CD14-positive monocyte (primary cell): ENCODE measurements around the gene SYNE2. TPM values are rescaled to one million over a fixed set of nuclear protein-coding genes. Genes with fewer than 3 reads are reported as not detected.

Source experiments
- DNase-seq, 3 donors: peaks; one replicate each; pipeline ENCODE4 v3.0.0-alpha.2; 2011 to 2022
- H2AFZ ChIP-seq: 2 replicates; pipeline ENCODE4 v1.6.0; 2012; ENCODE audit warnings: mild to moderate bottlenecking, low read depth, low read length, inconsistent platforms; ENCODE audit not compliant: insufficient read depth, poor library complexity, severe bottlenecking
- H3K27ac ChIP-seq, 2 donors: 1 replicate in 1 of 2; 2 replicates in 1 of 2; pipeline ENCODE4 v1.5.1; 2012 to 2013; ENCODE audit warnings: low read length in 2 of 2, control low read depth in 1 of 2, inconsistent platforms in 1 of 2, low read depth in 1 of 2, mild to moderate bottlenecking in 1 of 2
- H3K27me3 ChIP-seq, 2 donors: one replicate each; pipeline versions ENCODE4 v1.6.0 to v1.6.1; 2011 to 2013; ENCODE audit warnings: low read length in 2 of 2; ENCODE audit not compliant: control insufficient read depth in 2 of 2, insufficient read depth in 2 of 2
- H3K36me3 ChIP-seq, 2 donors: replicated peaks in 1 of 2; 1 replicate in 1 of 2; 2 replicates in 1 of 2; pipeline versions ENCODE4 v1.5.1 to v1.6.1; 2012 to 2013; ENCODE audit warnings: low read length in 2 of 2, control low read depth in 1 of 2, inconsistent platforms in 1 of 2, mild to moderate bottlenecking in 1 of 2; ENCODE audit not compliant: insufficient read depth in 2 of 2, control insufficient read depth in 1 of 2
- H3K4me1 ChIP-seq, 2 donors: 1 replicate in 1 of 2; 2 replicates in 1 of 2; pipeline versions ENCODE4 v1.5.1 to v1.6.1; 2012 to 2013; ENCODE audit warnings: low read length in 2 of 2, control low read depth in 1 of 2, inconsistent platforms in 1 of 2, mild to moderate bottlenecking in 1 of 2, moderate library complexity in 1 of 2; ENCODE audit not compliant: insufficient read depth in 2 of 2, control insufficient read depth in 1 of 2
- H3K4me2 ChIP-seq: replicated peaks from 2 replicates; pipeline ENCODE3; 2012; ENCODE audit warnings: low read length, moderate library complexity, mild to moderate bottlenecking; ENCODE audit not compliant: poor library complexity, severe bottlenecking; ENCODE audit errors: extremely low read depth
- H3K4me3 ChIP-seq, 3 experiments: fragments of 200-600 bp in 1 of 3; sonication (generic) in 1 of 3; replicated peaks in 1 of 3; 1 replicate in 2 of 3; 2 replicates in 1 of 3; pipeline ENCODE4 v1.5.1; 2011 to 2013; ENCODE audit warnings: low read length in 3 of 3, mild to moderate bottlenecking in 3 of 3, control low read depth in 2 of 3, low read depth in 2 of 3, inconsistent platforms in 1 of 3, moderate library complexity in 1 of 3
- H3K79me2 ChIP-seq: 2 replicates; pipeline ENCODE4 v1.6.0; 2012; ENCODE audit warnings: mild to moderate bottlenecking, control low read depth, inconsistent platforms, low read length, moderate library complexity; ENCODE audit not compliant: insufficient read depth
- H3K9ac ChIP-seq: 2 replicates; pipeline ENCODE4 v1.6.0; 2017; ENCODE audit warnings: low read length, mild to moderate bottlenecking; ENCODE audit not compliant: insufficient read depth, poor library complexity, severe bottlenecking
- H3K9me3 ChIP-seq, 2 donors: replicated peaks in 1 of 2; 1 replicate in 1 of 2; 2 replicates in 1 of 2; pipeline versions ENCODE4 v1.5.1 to v1.6.1; 2012 to 2013; ENCODE audit warnings: low read length in 2 of 2, control low read depth in 1 of 2; ENCODE audit not compliant: control insufficient read depth in 1 of 2, insufficient read depth in 1 of 2
- H4K20me1 ChIP-seq: 2 replicates; pipeline ENCODE4 v1.6.0; 2012; ENCODE audit warnings: mild to moderate bottlenecking, low read length, control low read depth, moderate library complexity; ENCODE audit not compliant: insufficient read depth
- H3K27ac Mint-ChIP-seq, 7 donors: one replicate each; pipeline ENCODE4 v1.8.0; 2020; ENCODE audit warnings: mild to moderate bottlenecking in 7 of 7, mixed read lengths in 7 of 7, moderate library complexity in 6 of 7, inconsistent platforms in 2 of 7
- H3K27me3 Mint-ChIP-seq, 3 donors: one replicate each; pipeline ENCODE4 v1.8.0; 2021 to 2022; ENCODE audit warnings: low read depth in 3 of 3, mild to moderate bottlenecking in 3 of 3, mixed read lengths in 3 of 3, moderate library complexity in 3 of 3, inconsistent platforms in 1 of 3
- H3K36me3 Mint-ChIP-seq, 2 donors: one replicate each; pipeline ENCODE4 v1.8.0; 2020; ENCODE audit warnings: mixed read lengths in 2 of 2, inconsistent platforms in 1 of 2, mild to moderate bottlenecking in 1 of 2
- H3K4me1 Mint-ChIP-seq: one replicate; pipeline ENCODE4 v1.8.0; 2020; ENCODE audit warnings: mild to moderate bottlenecking, mixed read lengths
- H3K4me3 Mint-ChIP-seq, 2 donors: one replicate each; pipeline ENCODE4 v1.8.0; 2020; ENCODE audit warnings: mild to moderate bottlenecking in 2 of 2, mixed read lengths in 2 of 2, moderate library complexity in 1 of 2
- H3K9me3 Mint-ChIP-seq, 7 donors: one replicate each; pipeline ENCODE4 v1.8.0; 2020 to 2022; ENCODE audit warnings: mixed read lengths in 7 of 7, mild to moderate bottlenecking in 6 of 7, moderate library complexity in 6 of 7, inconsistent platforms in 2 of 7
- WGBS: methylation state at CpG from one replicate; pipeline ENCODE4 v1.1.5; 2013; ENCODE audit warnings: missing lambda C conversion rate; ENCODE audit not compliant: insufficient coverage; 5-methylcytosine and 5-hydroxymethylcytosine counted together
- intact Hi-C, 2 donors: fragments of 100-400 bp; cut with micrococcal nuclease; formaldehyde crosslinking; loops; one replicate each; pipeline versions ENCODE4 v1.15.0 to v1.15.1; 2023
- polyA plus RNA-seq, 3 donors: library from polyadenylated mRNA; depleted of rRNA in 1 of 3; unstranded in 2 of 3; stranded (reverse) in 1 of 3; fragments of 300-500 nt in 2 of 3; fragments of >200 nt in 1 of 3; fragmentation: Illumina TruSeq in 2 of 3; gene quantifications; 1 replicate in 2 of 3; 2 replicates in 1 of 3; pipeline ENCODE4 v1.2.3, GENCODE V29; 2012 to 2021
- TF ChIP-seq, protein P1 (sequence below): fragments of 200-600 bp; IDR thresholded peaks from one replicate; pipeline ENCODE4 v1.8.0; 2022; ENCODE audit warnings: antibody characterized with exemption, mild to moderate bottlenecking

The SYNE2 gene
- polyA plus RNA-seq, 3 donors: 0.06 to 0.46 (median 0.44) TPM

DNA sequence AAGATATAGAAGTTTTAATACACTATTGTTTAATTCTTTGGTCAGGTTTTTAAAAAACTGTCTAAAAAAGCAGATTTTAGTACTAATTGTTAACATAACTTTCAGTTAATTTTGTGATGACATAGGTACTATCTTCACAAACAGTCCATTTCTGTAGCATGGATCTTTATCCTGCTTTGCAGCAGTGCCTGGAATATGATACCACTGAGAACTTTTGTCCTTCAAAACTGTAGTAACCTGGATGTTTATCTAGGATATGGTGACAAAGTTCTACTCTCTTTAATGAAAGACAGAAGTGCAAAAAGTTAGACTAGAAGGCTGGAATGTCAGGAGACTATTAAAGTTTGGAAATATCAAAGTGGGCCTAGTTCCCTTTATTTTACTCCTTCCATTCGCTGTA lies 159.9 kb downstream of the SYNE2 start:
- Histone ChIP-seq H3K4me3 (no peak overlapping the region), H3K4me1 (no peaks in the 10 kb centered on the region), H4K20me1 (no peaks in the 10 kb centered on the region), H2AFZ (no peak overlapping the region), H3K9me3 (no peaks in the 10 kb centered on the region), H3K27me3 (no peaks in the 10 kb centered on the region), H3K4me2 (no peak overlapping the region), H3K9ac (no peak overlapping the region), H3K27ac (no peak overlapping the region), H3K79me2 (no peaks in the 10 kb centered on the region), H3K36me3 (no peaks in the 10 kb centered on the region)
- H3K4me3 Mint-ChIP-seq: no peak overlapping the region
- no peak overlapping the region for H3K27ac Mint-ChIP-seq
- no peaks in the 10 kb centered on the region for H3K4me1 Mint-ChIP-seq
- H3K9me3 Mint-ChIP-seq: peaks cover 0 to 3% (median 0%) of the 10 kb centered on the region in 7 donors
- no CpG with 5 or more reads among the region's 1 CpG for WGBS
- H3K36me3 Mint-ChIP-seq: no peaks in the 10 kb centered on the region
- TF ChIP-seq, protein P1, sequence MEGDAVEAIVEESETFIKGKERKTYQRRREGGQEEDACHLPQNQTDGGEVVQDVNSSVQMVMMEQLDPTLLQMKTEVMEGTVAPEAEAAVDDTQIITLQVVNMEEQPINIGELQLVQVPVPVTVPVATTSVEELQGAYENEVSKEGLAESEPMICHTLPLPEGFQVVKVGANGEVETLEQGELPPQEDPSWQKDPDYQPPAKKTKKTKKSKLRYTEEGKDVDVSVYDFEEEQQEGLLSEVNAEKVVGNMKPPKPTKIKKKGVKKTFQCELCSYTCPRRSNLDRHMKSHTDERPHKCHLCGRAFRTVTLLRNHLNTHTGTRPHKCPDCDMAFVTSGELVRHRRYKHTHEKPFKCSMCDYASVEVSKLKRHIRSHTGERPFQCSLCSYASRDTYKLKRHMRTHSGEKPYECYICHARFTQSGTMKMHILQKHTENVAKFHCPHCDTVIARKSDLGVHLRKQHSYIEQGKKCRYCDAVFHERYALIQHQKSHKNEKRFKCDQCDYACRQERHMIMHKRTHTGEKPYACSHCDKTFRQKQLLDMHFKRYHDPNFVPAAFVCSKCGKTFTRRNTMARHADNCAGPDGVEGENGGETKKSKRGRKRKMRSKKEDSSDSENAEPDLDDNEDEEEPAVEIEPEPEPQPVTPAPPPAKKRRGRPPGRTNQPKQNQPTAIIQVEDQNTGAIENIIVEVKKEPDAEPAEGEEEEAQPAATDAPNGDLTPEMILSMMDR: no peak
- H3K27me3 Mint-ChIP-seq: peaks cover 2 to 4% (median 4%) of the 10 kb centered on the region in 3 donors
- DNase-seq: no peak
- intact Hi-C loops: no loop called here

DNA sequence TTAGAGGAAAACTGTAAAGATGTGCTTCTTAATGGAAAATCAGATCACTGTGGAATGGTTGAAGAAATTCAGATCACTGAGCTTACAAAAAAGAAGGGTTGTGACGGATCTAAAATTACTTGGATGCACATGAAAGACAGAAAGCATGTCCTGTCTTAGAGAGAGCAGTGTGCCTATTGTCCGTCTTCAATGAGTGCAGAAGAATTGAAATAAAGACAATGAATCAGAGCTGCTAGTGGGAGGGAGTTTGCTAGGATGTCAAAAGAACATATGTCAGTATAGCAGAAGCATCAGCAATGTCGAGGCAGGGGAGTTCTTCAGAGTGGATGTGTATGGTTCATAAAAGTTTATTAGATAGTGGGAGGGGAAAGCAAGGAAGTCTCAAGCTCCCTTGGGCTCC lies 172.7 kb downstream of the SYNE2 start:
- H3K36me3 Mint-ChIP-seq: no peaks in the 10 kb centered on the region
- no peak overlapping the region for H3K4me2 ChIP-seq
- H3K27me3 Mint-ChIP-seq: peaks cover 1 to 4% (median 3%) of the 10 kb centered on the region in 3 donors
- TF ChIP-seq, protein P1: no peak
- H3K4me3 ChIP-seq: no peak overlapping the region
- no peaks in the 10 kb centered on the region for H3K36me3 ChIP-seq
- H3K4me3 Mint-ChIP-seq: no peak overlapping the region
- H3K27ac Mint-ChIP-seq: no peak overlapping the region
- H3K9ac ChIP-seq: no peak overlapping the region
- intact Hi-C loops: no loop called here
- H2AFZ ChIP-seq: no peak overlapping the region
- no peak for DNase-seq
- H3K9me3 Mint-ChIP-seq: no peaks in the 10 kb centered on the region
- no peaks in the 10 kb centered on the region for H3K4me1 Mint-ChIP-seq
- no peak overlapping the region for H3K27ac ChIP-seq
- no peaks in the 10 kb centered on the region for H3K4me1 ChIP-seq
- H3K79me2 ChIP-seq: no peaks in the 10 kb centered on the region
- no peaks in the 10 kb centered on the region for H3K27me3 ChIP-seq
- H4K20me1 ChIP-seq: no peaks in the 10 kb centered on the region
- no peaks in the 10 kb centered on the region for H3K9me3 ChIP-seq
- WGBS: 100% methylated on average over 1 of the region's 3 CpGs
